ENCODE data around the gene SYN1.

SYN1 gene

GRCh38 chrX:47597222-47597621 lies 22.4 kb downstream of the SYN1 start:
- no peak for DNase-seq (ENCODE audit: low read depth in 4 of 4, low spot score in 1 of 4)

- DNase-seq (ENCODE audit: low read depth in 4 of 4, low spot score in 1 of 4): no peak
Measured at GRCh38 chrX:47596256-47596655, 23.4 kb downstream of the SYN1 start.

- DNase-seq (ENCODE audit: low read depth in 4 of 4, low spot score in 1 of 4): no peak
Measured at GRCh38 chrX:47595716-47596251, 23.9 kb downstream of the SYN1 start.

- DNase-seq (ENCODE audit: low read depth in 4 of 4, low spot score in 1 of 4): no peak
Measured at GRCh38 chrX:47593522-47593921, 26.1 kb downstream of the SYN1 start.

- no peak for DNase-seq (ENCODE audit: low read depth in 4 of 4, low spot score in 1 of 4)
Measured at GRCh38 chrX:47590984-47591383, 28.7 kb downstream of the SYN1 start.

- DNase-seq (ENCODE audit: low read depth in 4 of 4, low spot score in 1 of 4): no peak
Measured at GRCh38 chrX:47587906-47588735, 31.5 kb downstream of the SYN1 start.

GRCh38 chrX:47587091-47587891 lies 32.4 kb downstream of the SYN1 start:
- DNase-seq (ENCODE audit: low read depth in 4 of 4, low spot score in 1 of 4): no peak

GRCh38 chrX:47586043-47586787 lies 33.4 kb downstream of the SYN1 start:
- DNase-seq (ENCODE audit: low read depth in 4 of 4, low spot score in 1 of 4): no peak

- DNase-seq (ENCODE audit: low read depth in 4 of 4, low spot score in 1 of 4): no peak
Measured at GRCh38 chrX:47585273-47585672, 34.4 kb downstream of the SYN1 start.

GRCh38 chrX:47584714-47585113 lies 34.9 kb downstream of the SYN1 start:
- no peak for DNase-seq (ENCODE audit: low read depth in 4 of 4, low spot score in 1 of 4)

GRCh38 chrX:47583240-47583861 lies 36.3 kb downstream of the SYN1 start:
- no peak for DNase-seq (ENCODE audit: low read depth in 4 of 4, low spot score in 1 of 4)

- DNase-seq (ENCODE audit: low read depth in 4 of 4, low spot score in 1 of 4): peak; percentile 37 to 75 (median 52)
Measured at GRCh38 chrX:47581731-47582647, 37.7 kb downstream of the SYN1 start, which contains the start of gene TIMP1. TSS of gene TIMP1 (plus strand) at chrX:47582436. CDS start at chrX:47583416, 980 bp downstream.

GRCh38 chrX:47579537-47579936 lies 40.1 kb downstream of the SYN1 start:
- peak in 1 of 4 experiments; percentile 40 for DNase-seq (ENCODE audit: low read depth in 4 of 4, low spot score in 1 of 4)

- DNase-seq (ENCODE audit: low read depth in 4 of 4, low spot score in 1 of 4): no peak
Measured at GRCh38 chrX:47578692-47579091, 41.0 kb downstream of the SYN1 start.

GRCh38 chrX:47577901-47578300 lies 41.8 kb downstream of the SYN1 start:
- DNase-seq (ENCODE audit: low read depth in 4 of 4, low spot score in 1 of 4): no peak

GRCh38 chrX:47577424-47577823 lies 42.2 kb downstream of the SYN1 start:
- no peak for DNase-seq (ENCODE audit: low read depth in 4 of 4, low spot score in 1 of 4)

- no peak for DNase-seq (ENCODE audit: low read depth in 4 of 4, low spot score in 1 of 4)
Measured at GRCh38 chrX:47576021-47576898, 43.4 kb downstream of the SYN1 start.

GRCh38 chrX:47574547-47575301 lies 44.9 kb downstream of the SYN1 start:
- no peak for DNase-seq (ENCODE audit: low read depth in 4 of 4, low spot score in 1 of 4)

All from stimulated activated CD4-positive, alpha-beta T cell treated with anti-CD3 and anti-CD28 coated beads, Interleukin-1b, Interleukin-23, amount 100 ng/mL, for 24 hours (primary cell).